Breast epithelium (tissue), 4 donors: ENCODE measurements around the gene SEC61G. TPM values are rescaled to one million over a fixed set of nuclear protein-coding genes. Genes with fewer than 3 reads are reported as not detected.

Experiments used
- DNase-seq, 2 donors: peaks; one replicate each; pipeline ENCODE4 v3.0.0-alpha.2; 2019; ENCODE audit warnings: low spot score in 2 of 2
- H3K27ac ChIP-seq, 2 donors: fragments of 200-600 bp; sonication (generic) in 1 of 2; one replicate each; pipeline ENCODE4 v1.5.1; 2016 to 2019; ENCODE audit warnings: mild to moderate bottlenecking in 1 of 2
- H3K27me3 ChIP-seq, 2 donors: fragments of 200-600 bp; sonication (generic) in 1 of 2; one replicate each; pipeline versions ENCODE4 v1.5.1 to v1.6.0; 2017 to 2019; ENCODE audit warnings: control low read depth in 1 of 2, mild to moderate bottlenecking in 1 of 2
- H3K36me3 ChIP-seq: fragments of 200-600 bp; one replicate; pipeline ENCODE4 v1.5.1; 2019
- H3K4me1 ChIP-seq, 2 donors: fragments of 200-600 bp; sonication (generic); one replicate each; pipeline ENCODE4 v1.5.1; 2016 to 2019; ENCODE audit warnings: control low read depth in 1 of 2
- H3K4me3 ChIP-seq, 3 donors: fragments of 200-600 bp; sonication (generic); 1 replicate in 2 of 3; 2 replicates in 1 of 3; pipeline ENCODE4 v1.5.1; 2016 to 2019; ENCODE audit warnings: mild to moderate bottlenecking in 3 of 3, moderate library complexity in 2 of 3
- H3K9me3 ChIP-seq, 2 donors: fragments of 200-600 bp; sonication (generic) in 1 of 2; one replicate each; pipeline ENCODE4 v1.5.1; 2016 to 2019; ENCODE audit warnings: control low read depth in 1 of 2
- POLR2A ChIP-seq: fragments of 450-650 bp; IDR thresholded peaks from one replicate; pipeline ENCODE4 v1.6.1; 2016; ENCODE audit warnings: antibody characterized with exemption, mild to moderate bottlenecking, moderate library complexity
- POLR2AphosphoS5 ChIP-seq, 3 donors: sonication (generic); formaldehyde crosslinking; IDR thresholded peaks; one replicate each; pipeline ENCODE4 v1.6.1; 2017; ENCODE audit warnings: antibody characterized with exemption in 3 of 3
- intact Hi-C: fragments of 100-400 bp; cut with DNase I; formaldehyde crosslinking; loops from one replicate; pipeline ENCODE4 v1.15.1; 2023; ENCODE audit warnings: low total_unique reads
- total RNA-seq, 3 donors: library from RNA; depleted of rRNA; stranded (reverse); fragments of >200 nt; gene quantifications; one replicate each; pipeline ENCODE4 v1.1.0, GENCODE V29; 2016
- TF ChIP-seq, protein P1 (sequence below), 3 donors: fragments of 450-650 bp; IDR thresholded peaks; one replicate each; pipeline ENCODE4 v1.5.1; 2016 to 2017; ENCODE audit warnings: antibody characterized with exemption in 3 of 3, mild to moderate bottlenecking in 3 of 3, moderate library complexity in 3 of 3

SEC61G gene
- total RNA-seq, 3 donors from 2014 or later = 192 to 238 (median 194) TPM

DNA sequence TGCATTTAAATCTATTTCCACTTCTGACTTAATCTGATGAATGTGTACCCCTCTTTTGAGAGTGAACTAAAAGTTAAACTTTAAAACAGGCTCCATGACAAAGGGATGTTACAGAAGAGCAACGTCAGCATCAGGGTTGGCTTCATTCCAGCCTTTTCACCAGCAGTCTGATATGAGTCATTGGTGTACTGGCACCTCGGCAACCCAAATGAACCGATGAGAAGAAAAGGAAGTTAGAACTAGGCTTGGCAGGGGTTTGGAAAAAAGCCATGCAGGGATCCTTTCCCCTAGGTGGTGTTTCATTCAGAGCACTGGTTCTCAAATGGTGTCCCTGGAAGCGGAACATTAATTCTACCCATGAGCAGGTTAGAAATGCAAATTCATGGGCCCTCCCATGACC, 53.6 kb downstream of the SEC61G start:
- Histone ChIP-seq H3K27ac (no peak overlapping the region), H3K36me3 (no peaks in the 10 kb centered on the region), H3K9me3 (peaks cover 0 to 9% of the 10 kb centered on the region in 2 donors), H3K4me3 (no peak overlapping the region), H3K27me3 (no peaks in the 10 kb centered on the region), H3K4me1 (no peaks in the 10 kb centered on the region)
- no peak for DNase-seq
- TF ChIP-seq POLR2A (no peak), POLR2AphosphoS5 (IDR thresholded peaks at IDR 0.05) (no peak)
- TF ChIP-seq, protein P1, sequence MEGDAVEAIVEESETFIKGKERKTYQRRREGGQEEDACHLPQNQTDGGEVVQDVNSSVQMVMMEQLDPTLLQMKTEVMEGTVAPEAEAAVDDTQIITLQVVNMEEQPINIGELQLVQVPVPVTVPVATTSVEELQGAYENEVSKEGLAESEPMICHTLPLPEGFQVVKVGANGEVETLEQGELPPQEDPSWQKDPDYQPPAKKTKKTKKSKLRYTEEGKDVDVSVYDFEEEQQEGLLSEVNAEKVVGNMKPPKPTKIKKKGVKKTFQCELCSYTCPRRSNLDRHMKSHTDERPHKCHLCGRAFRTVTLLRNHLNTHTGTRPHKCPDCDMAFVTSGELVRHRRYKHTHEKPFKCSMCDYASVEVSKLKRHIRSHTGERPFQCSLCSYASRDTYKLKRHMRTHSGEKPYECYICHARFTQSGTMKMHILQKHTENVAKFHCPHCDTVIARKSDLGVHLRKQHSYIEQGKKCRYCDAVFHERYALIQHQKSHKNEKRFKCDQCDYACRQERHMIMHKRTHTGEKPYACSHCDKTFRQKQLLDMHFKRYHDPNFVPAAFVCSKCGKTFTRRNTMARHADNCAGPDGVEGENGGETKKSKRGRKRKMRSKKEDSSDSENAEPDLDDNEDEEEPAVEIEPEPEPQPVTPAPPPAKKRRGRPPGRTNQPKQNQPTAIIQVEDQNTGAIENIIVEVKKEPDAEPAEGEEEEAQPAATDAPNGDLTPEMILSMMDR (IDR thresholded peaks at IDR 0.05) = no peak
- intact Hi-C loops = no loop called here

DNA sequence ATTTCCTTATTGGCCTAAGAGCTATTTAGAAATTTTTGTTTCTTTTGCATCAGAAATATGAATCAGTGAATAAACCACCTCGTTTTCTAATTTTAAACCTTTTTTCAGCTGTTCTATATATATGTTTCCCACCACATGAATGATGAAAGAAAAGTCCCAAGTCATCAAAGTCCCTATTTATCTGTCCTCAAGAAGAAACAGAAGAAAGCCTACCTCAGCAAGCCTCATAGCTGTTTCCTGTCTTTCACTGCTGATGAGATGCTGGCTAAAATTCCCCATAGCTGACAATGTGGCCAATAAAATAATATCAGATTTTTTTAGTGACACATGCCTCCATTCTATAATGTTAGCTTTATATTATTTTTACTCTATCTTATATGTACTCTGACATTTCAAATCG, 54.2 kb downstream of the SEC61G start:
- H3K4me3 ChIP-seq = no peak overlapping the region
- intact Hi-C loops = no loop called here
- DNase-seq = no peak

More for the DNA sequence above, 54.2 kb downstream of the SEC61G start:
- H3K9me3 ChIP-seq = peaks cover 0 to 9% of the 10 kb centered on the region in 2 donors
- TF ChIP-seq, protein P1 (IDR thresholded peaks at IDR 0.05) = no peak
- TF ChIP-seq POLR2A (no peak), POLR2AphosphoS5 (IDR thresholded peaks at IDR 0.05) (no peak)
- no peaks in the 10 kb centered on the region for H3K27me3 ChIP-seq
- no peak overlapping the region for H3K27ac ChIP-seq
- no peaks in the 10 kb centered on the region for H3K4me1 ChIP-seq
- H3K36me3 ChIP-seq = no peaks in the 10 kb centered on the region

Other genes starting within 250 kb of the SEC61G start
- gene VSTM2A, start 216.8 kb downstream of the SEC61G start, total RNA-seq = not detected